ENCODE data around the gene PDIK1L. TPM values are rescaled to one million over a fixed set of nuclear protein-coding genes. Genes with fewer than 3 reads are reported as not detected.
"Not testable (repeated sequence)": the region's sequence is repeated elsewhere in the genome, so short reads cannot be mapped to it uniquely, and the experiment has no call there.

The PDIK1L gene
- total RNA-seq, 1 experiment from 2014 or later: 9.4 TPM

- no peak for DNase-seq (ENCODE audit: low read depth)
Observed at GRCh38 chr1:26090893-26091292, 20.7 kb upstream of the PDIK1L start.

- DNase-seq (ENCODE audit: low read depth): no peak
Observed at GRCh38 chr1:26092422-26092821, 19.2 kb upstream of the PDIK1L start.

- not testable (repeated sequence) for DNase-seq (ENCODE audit: low read depth)
Observed at GRCh38 chr1:26093569-26093968, 18.1 kb upstream of the PDIK1L start.

- DNase-seq (ENCODE audit: low read depth): no peak
Observed at GRCh38 chr1:26094076-26094669, 17.5 kb upstream of the PDIK1L start.

DNA sequence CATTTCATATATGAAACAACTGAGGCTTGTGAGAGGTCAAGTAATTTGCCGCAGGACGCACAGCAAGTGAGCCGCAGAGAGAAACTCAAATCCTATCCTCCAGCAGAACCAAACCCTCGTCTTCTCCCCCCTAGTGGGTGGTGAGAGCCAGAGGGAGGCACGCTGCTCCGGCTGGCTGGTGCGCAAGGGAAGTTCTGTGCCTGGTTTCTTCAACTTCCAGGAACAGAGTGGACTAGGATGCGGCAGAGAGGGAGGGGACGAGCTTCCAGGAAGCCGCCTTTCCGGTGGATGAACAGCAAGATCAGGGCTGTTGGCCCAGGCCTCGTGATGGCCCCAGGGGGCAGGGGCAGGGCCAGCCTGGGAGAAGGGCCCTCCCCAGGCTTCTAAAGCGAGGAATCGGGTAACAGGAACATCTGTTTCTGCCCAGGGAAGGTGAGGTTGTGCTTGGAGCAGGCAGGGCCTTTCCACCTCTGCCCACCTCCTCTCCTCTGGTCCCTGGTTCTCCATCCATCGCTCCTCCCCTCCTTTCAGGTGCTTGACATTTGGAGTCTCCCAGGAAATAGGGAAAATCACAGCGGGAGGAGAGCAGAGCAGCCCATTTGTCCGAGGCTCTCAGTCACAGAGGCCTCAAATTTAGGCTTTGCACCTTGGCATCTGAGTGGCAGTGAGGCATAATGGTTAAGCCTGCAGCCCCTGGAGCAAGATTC lies 16.8 kb upstream of the PDIK1L start:
- DNase-seq (ENCODE audit: low read depth): peak; percentile 63

GRCh38 chr1:26096471-26096870 lies 15.2 kb upstream of the PDIK1L start:
- DNase-seq (ENCODE audit: low read depth): no peak

DNA sequence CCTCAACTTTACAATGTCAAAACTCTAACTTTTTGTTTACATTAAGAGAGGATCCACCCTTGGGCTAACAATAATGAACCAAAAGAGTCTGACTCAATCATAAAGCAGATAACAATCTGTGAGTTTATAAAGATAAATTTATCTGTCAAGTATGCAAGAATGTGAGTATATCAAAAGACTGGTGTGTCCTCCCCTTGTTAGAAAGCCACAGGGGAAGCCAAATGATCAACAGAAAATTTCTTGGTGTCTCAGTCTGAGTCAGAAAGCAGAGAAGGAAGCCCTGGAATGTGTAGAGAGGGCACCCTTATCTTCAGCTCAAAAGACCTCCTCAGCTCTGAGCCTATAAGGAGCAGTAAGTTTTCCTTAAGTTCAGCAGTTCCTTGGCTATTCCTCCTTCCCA lies 13.9 kb upstream of the PDIK1L start:
- peak; percentile 73 for DNase-seq (ENCODE audit: low read depth)

GRCh38 chr1:26098602-26099001 lies 13.0 kb upstream of the PDIK1L start:
- DNase-seq (ENCODE audit: low read depth): no peak

DNA sequence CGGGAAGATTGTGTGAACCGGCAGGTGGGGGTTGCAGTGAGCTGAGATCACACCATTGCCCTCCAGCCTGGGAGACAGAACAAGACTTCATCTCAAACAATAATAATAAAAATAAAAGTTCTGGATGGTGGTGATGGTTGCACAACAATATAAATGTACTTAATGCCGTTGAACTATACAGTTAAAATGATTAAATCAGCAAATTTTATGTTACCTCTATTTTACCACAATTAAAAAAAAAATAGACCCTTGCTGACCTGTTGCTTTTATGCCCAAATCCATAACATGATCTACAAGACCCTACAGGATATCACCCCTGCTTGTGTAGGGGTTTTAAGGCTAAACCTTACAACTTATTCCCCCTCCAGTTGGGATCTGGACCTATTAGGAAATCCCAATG lies 11.8 kb upstream of the PDIK1L start:
- DNase-seq (ENCODE audit: low read depth): no peak

DNA sequence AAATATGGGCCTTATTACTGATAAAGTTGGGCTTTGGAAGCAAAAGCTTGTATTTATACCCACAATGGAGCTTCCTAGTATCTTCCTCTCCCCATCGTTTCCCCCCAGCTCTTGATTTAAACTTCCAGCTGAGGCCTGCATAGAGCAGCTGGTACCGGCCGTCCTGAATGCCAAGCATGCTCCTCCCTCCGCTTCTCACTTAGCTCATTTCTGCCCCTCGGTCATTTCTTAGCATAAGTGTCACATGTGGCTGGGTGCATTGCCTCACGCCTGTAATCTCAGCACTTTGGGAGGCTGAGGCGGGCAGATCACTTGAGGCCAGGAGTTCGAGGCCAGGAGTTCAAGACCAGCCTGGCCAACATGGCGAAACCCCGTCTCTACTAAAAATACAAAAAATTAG lies 11.4 kb upstream of the PDIK1L start:
- DNase-seq (ENCODE audit: low read depth): not testable (repeated sequence)

- DNase-seq (ENCODE audit: low read depth): no peak
Observed at GRCh38 chr1:26102119-26102518, 9.5 kb upstream of the PDIK1L start.

DNA sequence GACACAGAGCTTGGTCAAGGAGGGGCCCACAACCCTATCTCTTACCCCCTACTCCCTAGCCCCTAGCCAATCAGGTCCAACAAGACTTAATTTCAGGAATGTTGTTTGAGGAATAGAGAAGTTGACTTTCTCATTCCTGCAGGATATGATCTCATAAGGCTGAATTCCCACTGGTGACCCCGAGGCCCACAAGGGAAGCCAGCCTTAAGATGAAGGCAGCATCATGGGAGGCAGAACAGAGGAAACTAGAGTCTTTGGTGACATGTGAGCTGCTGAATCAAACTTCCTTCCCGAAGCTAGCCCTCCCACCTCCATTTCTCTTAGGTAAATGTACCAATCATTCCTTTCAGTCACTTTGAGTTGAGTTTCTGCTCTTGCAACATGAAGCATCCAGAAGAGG lies 9.1 kb upstream of the PDIK1L start:
- DNase-seq (ENCODE audit: low read depth): no peak

DNA sequence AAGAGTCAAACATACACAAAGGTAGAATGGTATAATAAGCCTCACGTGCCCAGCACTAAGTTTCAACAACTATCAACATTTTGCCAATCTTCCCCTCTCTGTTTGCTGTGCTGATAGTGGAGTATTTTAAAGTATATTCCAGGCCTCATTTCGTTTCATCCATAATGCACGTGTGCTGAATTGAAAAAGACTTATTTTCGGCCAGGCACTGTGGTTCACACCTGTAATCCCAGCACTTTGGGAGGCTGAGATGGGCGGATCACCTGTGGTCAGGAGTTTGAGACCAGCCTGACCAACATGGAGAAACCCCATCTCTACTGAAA lies 6.4 kb upstream of the PDIK1L start:
- not testable (repeated sequence) for DNase-seq (ENCODE audit: low read depth)

- no peak for DNase-seq (ENCODE audit: low read depth)
Observed at GRCh38 chr1:26109229-26110164, 2.1 kb upstream of the PDIK1L start.

DNA sequence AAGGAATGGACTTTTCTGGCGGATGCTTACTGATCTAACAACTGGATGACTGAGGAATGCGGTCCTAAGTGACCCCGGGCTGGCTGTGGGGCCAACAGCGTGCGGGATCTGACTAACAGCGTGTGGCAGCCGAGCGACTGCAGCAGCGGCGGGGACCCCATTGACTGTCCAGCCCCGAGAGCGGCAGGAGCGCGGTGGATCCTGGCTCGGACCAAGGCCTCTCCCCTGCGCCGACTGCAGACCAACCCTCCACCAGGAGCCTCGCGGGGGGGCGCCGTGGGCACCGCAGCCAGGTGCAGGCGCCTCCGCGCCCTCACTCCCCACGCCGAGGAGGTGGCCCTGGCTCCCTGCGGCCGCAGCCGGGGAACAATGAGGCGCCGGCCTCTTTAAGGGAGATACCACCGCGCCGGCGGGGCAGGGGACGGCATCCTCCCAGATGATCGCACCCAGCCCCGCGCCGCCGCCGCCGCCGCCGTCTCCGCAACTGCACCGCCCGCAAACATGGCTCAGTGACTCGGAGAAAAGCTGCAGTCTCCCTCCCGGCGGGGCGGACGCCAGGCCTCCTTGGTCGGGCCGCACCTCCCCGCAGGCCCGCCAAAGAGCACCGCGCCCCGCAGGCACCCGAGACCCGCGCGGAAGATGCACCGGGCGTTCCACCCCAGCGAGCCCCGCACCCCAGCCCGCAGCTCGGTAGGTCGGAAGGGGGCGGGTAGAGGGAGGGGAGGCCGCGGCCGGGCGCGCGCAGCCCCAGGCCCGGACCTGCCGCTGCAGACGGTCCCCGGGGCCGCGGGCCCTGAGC lies 694 bp upstream of the PDIK1L start:
- DNase-seq (ENCODE audit: low read depth): peak; percentile 79

DNA sequence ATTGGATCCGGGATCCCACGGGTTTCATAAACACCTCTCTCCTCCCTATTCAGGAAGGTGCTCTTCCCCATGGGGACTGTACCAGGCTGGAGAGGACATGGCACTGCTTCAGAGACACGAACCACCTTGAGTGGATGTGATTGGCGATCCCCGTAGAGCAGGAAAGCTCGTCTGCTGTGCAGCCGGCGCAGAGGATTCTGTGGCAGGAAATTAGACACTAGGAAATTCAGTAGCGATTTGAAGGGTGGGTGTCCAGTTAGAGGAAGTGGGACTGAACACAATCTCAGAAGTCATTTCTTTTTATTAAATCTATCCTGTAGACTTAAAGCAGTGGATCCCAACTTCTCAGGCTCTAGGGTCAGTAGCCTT lies 767 bp downstream of the PDIK1L start:
- no peak for DNase-seq (ENCODE audit: low read depth)

- no peak for DNase-seq (ENCODE audit: low read depth)
Observed at GRCh38 chr1:26114165-26114927, 2.7 kb downstream of the PDIK1L start.

DNA sequence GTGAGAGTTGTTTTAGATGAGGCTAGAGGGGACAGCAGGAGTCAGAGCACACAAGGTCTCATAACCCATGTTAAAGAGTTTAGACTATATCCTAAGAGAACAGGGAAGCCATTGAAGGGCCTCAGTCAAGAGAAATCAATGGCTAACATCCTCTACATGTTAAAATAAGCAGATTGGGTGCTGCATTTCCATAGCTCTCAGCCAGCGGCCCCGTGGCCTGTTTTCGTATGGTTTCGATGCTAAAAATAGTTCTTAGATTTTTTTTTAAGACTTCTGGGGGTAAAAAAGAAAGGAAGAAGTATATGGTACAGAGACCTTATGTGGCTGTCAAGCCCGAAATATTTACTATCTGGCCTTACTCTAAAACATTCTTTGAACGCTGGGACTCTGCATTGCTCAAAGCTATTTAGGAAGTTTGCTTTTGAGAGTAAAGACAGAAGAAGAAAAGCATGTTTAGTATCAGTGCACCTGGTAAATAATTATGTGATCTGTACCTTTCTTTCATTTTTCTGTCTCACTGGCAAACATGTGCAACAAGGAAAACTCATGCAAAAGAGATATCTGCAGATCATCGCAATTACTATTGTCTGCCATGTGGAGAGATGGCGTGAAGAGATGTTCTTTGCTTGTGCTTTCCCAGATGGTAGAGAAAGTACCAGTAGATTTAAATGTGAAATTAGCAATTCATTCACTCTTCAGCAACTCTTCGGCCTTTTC lies 8.4 kb downstream of the PDIK1L start:
- no peak for DNase-seq (ENCODE audit: low read depth)

DNA sequence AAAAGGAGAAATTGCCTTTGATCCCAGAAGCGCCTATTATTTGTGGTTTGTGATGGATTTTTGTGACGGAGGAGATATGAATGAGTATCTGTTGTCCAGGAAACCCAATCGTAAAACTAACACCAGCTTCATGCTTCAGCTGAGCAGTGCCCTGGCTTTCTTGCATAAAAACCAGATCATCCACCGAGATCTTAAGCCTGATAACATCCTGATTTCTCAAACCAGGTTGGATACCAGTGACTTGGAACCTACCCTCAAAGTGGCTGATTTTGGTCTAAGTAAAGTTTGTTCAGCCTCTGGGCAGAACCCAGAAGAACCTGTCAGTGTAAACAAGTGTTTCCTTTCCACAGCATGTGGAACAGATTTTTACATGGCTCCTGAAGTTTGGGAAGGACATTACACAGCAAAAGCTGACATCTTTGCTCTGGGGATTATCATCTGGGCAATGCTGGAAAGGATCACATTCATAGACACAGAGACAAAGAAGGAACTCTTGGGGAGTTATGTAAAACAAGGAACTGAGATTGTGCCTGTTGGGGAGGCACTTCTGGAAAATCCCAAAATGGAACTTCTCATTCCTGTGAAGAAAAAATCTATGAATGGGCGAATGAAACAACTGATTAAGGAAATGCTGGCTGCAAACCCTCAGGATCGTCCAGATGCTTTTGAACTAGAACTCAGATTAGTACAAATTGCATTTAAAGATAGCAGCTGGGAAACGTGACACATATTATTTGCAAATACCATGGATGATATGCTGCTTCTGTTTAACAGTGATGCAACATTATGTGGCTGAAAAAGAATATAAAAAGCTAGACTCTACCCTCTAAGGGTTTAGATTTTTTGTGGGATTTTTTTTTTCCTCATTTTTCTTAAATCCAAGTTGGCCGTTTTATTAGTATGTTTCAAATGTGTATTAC lies 10.5 kb downstream of the PDIK1L start:
- peak; percentile 41 for DNase-seq (ENCODE audit: low read depth)
